Parathyroid adenoma (tissue), 2 donors: ENCODE data around the gene MTFR2.

Source experiments
- H2AFZ ChIP-seq: fragments of 300-600 bp; sonication (generic); one replicate; pipeline ENCODE4 v1.7.0; 2017; ENCODE audit warnings: antibody characterized with exemption, mild to moderate bottlenecking
- H3K27ac ChIP-seq: fragments of 300-600 bp; sonication (generic); one replicate; pipeline ENCODE4 v1.7.0; 2017
- H3K27me3 ChIP-seq: fragments of 300-600 bp; sonication (generic); one replicate; pipeline ENCODE4 v1.7.0; 2017; ENCODE audit warnings: low read length; ENCODE audit not compliant: control insufficient read depth, insufficient read depth
- H3K36me3 ChIP-seq: fragments of 300-600 bp; sonication (generic); one replicate; pipeline ENCODE4 v1.7.0; 2017; ENCODE audit warnings: low read length; ENCODE audit not compliant: control insufficient read depth, insufficient read depth
- H3K4me1 ChIP-seq: fragments of 300-600 bp; sonication (generic); one replicate; pipeline ENCODE4 v1.7.0; 2017; ENCODE audit warnings: control low read depth
- H3K4me2 ChIP-seq: fragments of 300-600 bp; sonication (generic); one replicate; pipeline ENCODE4 v1.7.0; 2017; ENCODE audit warnings: low read length
- H3K4me3 ChIP-seq: fragments of 300-600 bp; sonication (generic); one replicate; pipeline ENCODE4 v1.7.0; 2017; ENCODE audit warnings: low read depth, low read length
- H3K79me2 ChIP-seq: fragments of 300-600 bp; sonication (generic); one replicate; pipeline ENCODE4 v1.7.0; 2017; ENCODE audit warnings: control low read depth
- H3K9ac ChIP-seq: fragments of 300-600 bp; sonication (generic); one replicate; pipeline ENCODE4 v1.7.0; 2017; ENCODE audit warnings: mild to moderate bottlenecking
- H3K9me3 ChIP-seq: fragments of 300-600 bp; sonication (generic); one replicate; pipeline ENCODE4 v1.7.0; 2017; ENCODE audit warnings: low read length; ENCODE audit not compliant: control insufficient read depth
- CTCF ChIP-seq: fragments of 300-600 bp; sonication (generic); IDR thresholded peaks from one replicate; pipeline ENCODE4 v1.7.0; 2017; ENCODE audit warnings: antibody characterized with exemption, mild to moderate bottlenecking
- donor health status: primary hyperparathyroidism.

The MTFR2 gene

GRCh38 chr6:136253734-136254133 lies 3.6 kb upstream of the MTFR2 start:
- Histone ChIP-seq H3K27ac (no peak overlapping the region), H3K4me2 (no peak overlapping the region), H3K27me3 (no peaks in the 10 kb centered on the region), H3K4me1 (peaks cover 13% of the 10 kb centered on the region), H3K36me3 (no peaks in the 10 kb centered on the region), H3K9ac (no peak overlapping the region), H2AFZ (no peak overlapping the region), H3K79me2 (no peaks in the 10 kb centered on the region), H3K9me3 (no peaks in the 10 kb centered on the region), H3K4me3 (no peak overlapping the region)
- no peak for TF ChIP-seq CTCF

- no peak for TF ChIP-seq CTCF
- Histone ChIP-seq H3K4me2 (no peak overlapping the region), H3K36me3 (no peaks in the 10 kb centered on the region), H3K4me3 (no peak overlapping the region), H3K9me3 (no peaks in the 10 kb centered on the region), H3K9ac (no peak overlapping the region), H3K27ac (no peak overlapping the region), H3K4me1 (peaks cover 13% of the 10 kb centered on the region), H2AFZ (no peak overlapping the region), H3K79me2 (no peaks in the 10 kb centered on the region), H3K27me3 (no peaks in the 10 kb centered on the region)
These were observed 2.3 kb upstream of the MTFR2 start for GRCh38 chr6:136252441-136252840.

- Histone ChIP-seq H2AFZ (no peak overlapping the region), H3K36me3 (no peaks in the 10 kb centered on the region), H3K9me3 (no peaks in the 10 kb centered on the region), H3K4me2 (peak overlapping the region; percentile 95), H3K27ac (no peak overlapping the region), H3K27me3 (no peaks in the 10 kb centered on the region), H3K9ac (no peak overlapping the region), H3K4me3 (peak overlapping the region; percentile 88), H3K4me1 (peaks cover 13% of the 10 kb centered on the region), H3K79me2 (no peaks in the 10 kb centered on the region)
- TF ChIP-seq CTCF, result no peak
These were observed 1.3 kb upstream of the MTFR2 start for GRCh38 chr6:136251394-136251793.

GRCh38 chr6:136250686-136251008 lies 536 bp upstream of the MTFR2 start:
- H3K4me1 ChIP-seq, result peaks cover 10% of the 10 kb centered on the region
- H3K27ac ChIP-seq, result no peak overlapping the region
- no peaks in the 10 kb centered on the region for H3K79me2 ChIP-seq
- no peaks in the 10 kb centered on the region for H3K36me3 ChIP-seq
- no peak for TF ChIP-seq CTCF
- peak overlapping the region; percentile 88 for H3K4me3 ChIP-seq
- H2AFZ ChIP-seq, result peak overlapping the region; percentile 70
- no peaks in the 10 kb centered on the region for H3K9me3 ChIP-seq
- peak overlapping the region; percentile 95 for H3K4me2 ChIP-seq
- H3K9ac ChIP-seq, result no peak overlapping the region
- H3K27me3 ChIP-seq, result no peaks in the 10 kb centered on the region

- H3K9ac ChIP-seq, result no peak overlapping the region
- peak overlapping the region; percentile 88 for H3K4me3 ChIP-seq
- H2AFZ ChIP-seq, result no peak overlapping the region
- H3K36me3 ChIP-seq, result no peaks in the 10 kb centered on the region
- H3K9me3 ChIP-seq, result no peaks in the 10 kb centered on the region
- no peaks in the 10 kb centered on the region for H3K79me2 ChIP-seq
- H3K27ac ChIP-seq, result no peak overlapping the region
- TF ChIP-seq CTCF, result no peak
- no peaks in the 10 kb centered on the region for H3K27me3 ChIP-seq
- H3K4me1 ChIP-seq, result peaks cover 7% of the 10 kb centered on the region
- no peak overlapping the region for H3K4me2 ChIP-seq
These were observed 775 bp downstream of the MTFR2 start for GRCh38 chr6:136249336-136249735.
